GM18526 (cell line): ENCODE data around the gene MCTP2.

Experiments
- POLR2A ChIP-seq: IDR thresholded peaks from 3 replicates; pipeline ENCODE4 v1.6.1; 2011; ENCODE audit not compliant: insufficient read length; ENCODE audit errors: extremely low read depth

MCTP2 gene

GRCh38 chr15:94230883-94231722 lies at the start of gene MCTP2:
TSS of gene MCTP2 (plus strand) at chr15:94231561. CDS start at chr15:94298266, 66,705 bp downstream.
- peak; percentile 64 for TF ChIP-seq POLR2A

DNA sequence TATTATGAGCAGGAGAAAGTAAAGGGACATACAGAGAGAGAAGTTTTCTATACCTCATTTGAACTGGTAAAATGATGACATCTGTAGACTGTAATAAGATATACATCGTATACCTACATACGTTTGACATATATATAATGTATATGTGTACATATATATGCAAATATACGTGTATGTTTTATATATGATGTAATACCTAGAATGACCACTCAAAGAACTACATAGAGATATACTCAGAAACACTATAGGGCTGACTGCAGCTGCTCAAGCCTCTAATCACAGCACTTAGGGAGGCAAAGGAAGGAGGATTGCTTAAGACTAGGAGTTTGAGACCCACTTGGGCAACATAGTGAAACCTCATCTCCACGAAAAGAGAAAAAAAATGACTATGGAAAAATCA lies 48.5 kb upstream of the MCTP2 start:
- TF ChIP-seq POLR2A, result no peak

DNA sequence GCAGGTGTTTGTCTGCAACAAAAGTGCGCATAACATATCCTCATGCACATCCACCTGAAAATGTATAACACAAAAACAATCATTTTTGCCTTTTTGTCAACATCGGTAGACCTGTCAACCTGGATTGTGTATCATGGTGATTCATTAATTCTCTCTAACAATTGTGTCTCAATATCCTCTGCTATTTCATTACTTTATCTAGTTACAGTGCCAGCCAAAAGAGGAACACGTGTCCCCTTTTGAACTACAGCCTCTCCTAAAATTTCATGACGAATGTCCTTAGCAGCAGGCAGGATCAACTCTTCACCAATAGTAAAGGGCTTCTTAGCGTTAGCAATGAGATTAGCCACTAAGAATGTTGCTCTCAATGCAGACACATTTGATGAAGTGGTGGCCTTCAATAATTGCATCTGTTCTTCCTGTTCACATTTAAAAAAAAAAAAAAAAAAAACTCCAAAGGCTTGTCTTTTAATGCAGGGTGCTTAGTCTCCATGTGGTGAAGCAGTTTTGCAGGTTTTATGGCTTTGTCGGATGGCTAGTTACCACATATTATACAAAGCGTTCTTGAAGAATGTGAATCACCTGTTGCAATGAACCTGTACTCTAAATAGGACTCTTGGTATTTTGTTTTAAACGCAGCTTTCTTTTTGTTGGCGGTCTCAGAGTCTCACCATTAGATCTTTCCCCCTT lies 45.7 kb upstream of the MCTP2 start:
- no peak for TF ChIP-seq POLR2A

DNA sequence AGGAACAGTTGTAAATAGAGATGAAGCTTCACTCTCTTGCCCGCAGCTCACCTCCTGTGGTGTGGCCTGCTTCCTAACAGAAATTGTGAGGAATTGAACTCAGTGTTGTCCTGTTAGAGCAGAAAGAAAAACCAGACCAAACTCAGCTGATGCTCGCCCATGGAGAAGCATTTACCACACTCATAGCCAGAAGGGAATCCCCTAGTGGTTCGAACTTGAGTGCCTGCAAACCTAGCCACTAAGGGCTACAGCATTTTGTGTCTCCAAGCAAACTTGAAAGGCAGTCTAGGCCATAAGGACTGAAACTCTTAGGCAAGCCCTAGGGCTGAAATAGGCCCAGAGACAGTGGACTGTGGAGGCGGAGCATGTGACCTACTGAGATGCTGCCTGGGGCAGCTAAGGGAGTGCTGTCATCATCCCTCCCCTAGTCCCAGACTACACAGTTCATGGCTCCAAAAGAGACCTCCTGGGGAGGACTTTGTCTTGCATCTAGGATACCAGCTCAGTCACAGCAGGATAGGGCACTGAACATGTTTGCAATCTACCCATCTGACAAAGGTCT lies 44.5 kb upstream of the MCTP2 start:
- TF ChIP-seq POLR2A, result no peak

- no peak for TF ChIP-seq POLR2A
Measured at GRCh38 chr15:94193906-94194305, 37.5 kb upstream of the MCTP2 start.

DNA sequence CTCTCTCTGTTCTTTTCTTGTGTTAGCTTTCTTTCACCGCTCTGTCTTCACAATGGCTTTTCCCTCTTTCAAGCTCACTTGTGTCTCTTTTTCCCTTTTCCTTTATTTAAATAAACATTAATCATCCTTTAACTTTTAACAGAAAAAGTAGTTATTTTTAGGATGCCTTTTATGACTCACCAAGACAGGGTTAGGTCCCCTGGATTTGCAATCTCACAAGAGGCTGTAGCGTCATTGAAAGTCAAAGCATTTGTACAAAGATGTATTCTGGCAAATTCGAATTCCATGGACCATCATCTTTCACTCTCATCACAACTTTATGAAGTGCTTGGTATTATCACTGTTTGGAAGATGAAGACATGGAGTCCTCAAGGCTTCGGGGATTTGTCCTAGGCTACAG lies 34.8 kb upstream of the MCTP2 start:
- no peak for TF ChIP-seq POLR2A

DNA sequence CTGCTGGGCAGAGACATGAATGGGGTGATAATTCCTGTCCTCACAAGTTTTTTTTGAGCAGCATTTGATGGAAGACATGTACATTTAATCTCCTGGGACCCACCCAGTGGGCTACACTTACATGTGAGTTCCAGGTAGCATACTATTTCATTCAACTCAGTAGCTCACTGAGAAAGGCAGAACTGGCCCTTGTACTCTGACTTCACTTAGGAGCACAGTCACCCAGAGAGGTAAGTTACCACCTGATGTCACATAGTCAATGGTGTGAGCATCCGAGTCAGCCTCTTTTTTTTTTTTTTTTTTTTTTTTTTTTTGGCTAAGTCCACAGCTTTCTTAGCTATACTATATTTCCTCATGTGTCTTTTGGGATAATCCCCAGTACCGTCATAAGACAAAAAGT lies 32.7 kb upstream of the MCTP2 start:
- TF ChIP-seq POLR2A, result no peak

- TF ChIP-seq POLR2A, result no peak
Measured at GRCh38 chr15:94199725-94200124, 31.6 kb upstream of the MCTP2 start.

GRCh38 chr15:94203306-94203705 lies 28.1 kb upstream of the MCTP2 start:
- no peak for TF ChIP-seq POLR2A

- no peak for TF ChIP-seq POLR2A
Measured at GRCh38 chr15:94205366-94205765, 26.0 kb upstream of the MCTP2 start.

- TF ChIP-seq POLR2A, result no peak
Measured at GRCh38 chr15:94206463-94207167, 24.7 kb upstream of the MCTP2 start.

GRCh38 chr15:94212291-94212690 lies 19.1 kb upstream of the MCTP2 start:
- no peak for TF ChIP-seq POLR2A

- TF ChIP-seq POLR2A, result no peak
Measured at GRCh38 chr15:94225616-94226015, 5.7 kb upstream of the MCTP2 start.

- TF ChIP-seq POLR2A, result no peak
Measured at GRCh38 chr15:94228611-94229010, 2.8 kb upstream of the MCTP2 start.

DNA sequence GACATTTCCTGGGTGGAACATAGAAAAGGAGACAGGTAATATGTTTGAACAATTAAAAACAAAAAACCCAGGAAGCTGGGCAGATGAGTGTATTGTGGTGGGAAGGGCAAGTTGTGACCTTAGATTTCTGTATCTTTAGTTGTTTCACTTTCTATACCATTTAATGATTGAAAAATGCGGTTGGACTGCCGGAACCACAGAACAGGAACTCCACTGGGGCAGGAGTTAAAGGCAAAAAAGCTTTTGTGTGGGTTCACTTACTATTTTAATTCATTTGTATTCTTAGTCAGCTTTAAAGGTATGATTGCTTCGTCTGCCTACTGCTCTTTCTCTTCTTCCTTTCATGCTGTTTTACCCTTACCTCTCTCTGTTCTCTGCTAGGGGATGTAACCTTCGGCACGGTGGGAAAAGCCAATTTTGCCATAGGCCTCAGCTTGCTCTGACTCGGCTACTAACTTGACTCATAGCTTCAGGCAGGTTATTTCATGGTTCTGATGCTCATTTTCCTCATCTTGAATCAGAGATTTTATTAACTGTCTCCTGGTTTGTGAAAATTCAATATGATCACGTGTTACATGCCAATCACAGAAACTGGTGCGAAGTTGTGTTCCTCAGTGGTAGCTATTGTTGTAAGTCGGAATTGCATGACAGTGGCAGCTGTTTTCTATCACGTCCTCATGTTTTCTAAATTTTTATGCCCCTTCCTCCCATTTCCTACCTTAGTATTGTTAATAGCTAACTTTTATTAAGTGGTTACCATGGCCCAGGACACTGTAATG lies 1.6 kb upstream of the MCTP2 start:
- TF ChIP-seq POLR2A, result no peak
